ENCODE results near the gene SAMD3. TPM values are rescaled to one million over a fixed set of nuclear protein-coding genes. Genes with fewer than 3 reads are reported as not detected.

The SAMD3 gene
- total RNA-seq, 1 experiment from 2014 or later, result 0.39 TPM

GRCh38 chr6:130252527-130253237, 29.9 kb upstream of the SAMD3 start:
- H4K20me1 ChIP-seq (ENCODE audit: control insufficient read depth, insufficient read depth, insufficient read length), result no peaks in the 10 kb centered on the region
- no peak overlapping the region for H3K27ac ChIP-seq (ENCODE audit: insufficient read length, low read depth, low read length)
- H2AK5ac ChIP-seq (ENCODE audit: insufficient read length, low read length), result no peak overlapping the region
- no peaks in the 10 kb centered on the region for H3K79me1 ChIP-seq (ENCODE audit: insufficient read depth, low read depth, low read length, poor library complexity, severe bottlenecking)
- H3K9me3 Mint-ChIP-seq, result peaks cover 0 to 2% of the 10 kb centered on the region in 2 experiments; a peak in 2 of 5 replicates
- H3K23ac ChIP-seq (ENCODE audit: insufficient read length, low read depth, low read length), result no peak overlapping the region
- no peaks in the 10 kb centered on the region for H3K23me2 ChIP-seq (ENCODE audit: insufficient read length, low read depth, low read length, poor library complexity, severe bottlenecking)
- H3K18ac ChIP-seq (ENCODE audit: insufficient read length, low read depth, low read length), result no peak overlapping the region
- H3K27ac Mint-ChIP-seq, result peak overlapping the region in 1 of 3 experiments; percentile 33; a peak in 2 of 7 replicates
- DNase-seq, result no peak
- no peak overlapping the region for H3K9ac ChIP-seq (ENCODE audit: extremely low read depth, insufficient read length, low read length)
- no peak overlapping the region for H2BK20ac ChIP-seq (ENCODE audit: low read depth, low read length, poor library complexity, severe bottlenecking)
- no peak for TF ChIP-seq CTCF (conservative IDR thresholded peaks at IDR 0.05)
- no peaks in the 10 kb centered on the region; the same call in 1 of the 2 replicates for H3K27me3 ChIP-seq (ENCODE audit: insufficient read depth, low read length)
- H4K5ac ChIP-seq (ENCODE audit: insufficient read length, low read depth, low read length), result no peak overlapping the region
- H3T11ph ChIP-seq (ENCODE audit: low read length), result no peak overlapping the region
- H2BK12ac ChIP-seq (ENCODE audit: insufficient read length, low read depth, low read length), result no peak overlapping the region
- no peaks in the 10 kb centered on the region for H3K36me3 Mint-ChIP-seq (ENCODE audit: insufficient read depth in 1 of 3, low read depth in 3 of 3)
- WGBS (ENCODE audit: extremely low coverage, insufficient read length, low lambda C conversion rate), result no CpG with 5 or more reads among the region's 9 CpGs
- H4K91ac ChIP-seq (ENCODE audit: insufficient read length, low read depth, low read length), result no peak overlapping the region
- H3K56ac ChIP-seq (ENCODE audit: insufficient read length, low read depth, low read length), result no peak overlapping the region
- H3K79me2 ChIP-seq (ENCODE audit: insufficient read depth, low read length), result no peaks in the 10 kb centered on the region
- no peak overlapping the region for H2BK120ac ChIP-seq (ENCODE audit: low read depth, low read length, poor library complexity, severe bottlenecking)
- H2BK15ac ChIP-seq (ENCODE audit: low read depth, low read length), result no peak overlapping the region
- no peak overlapping the region for H3K4me2 ChIP-seq (ENCODE audit: insufficient read depth, insufficient read length, low read length)
- no peak overlapping the region for H3K14ac ChIP-seq (ENCODE audit: insufficient read depth, low read length)
- no peak overlapping the region for H3K4ac ChIP-seq (ENCODE audit: low read depth, low read length)
- H3K4me1 Mint-ChIP-seq, result peaks cover 10 to 15% of the 10 kb centered on the region in 2 experiments
- no peaks in the 10 kb centered on the region for H3K9me3 ChIP-seq (ENCODE audit: control insufficient read depth, low read depth, low read length)
- H3K4me1 ChIP-seq (ENCODE audit: insufficient read depth, low read length), result no peaks in the 10 kb centered on the region; the same call in 1 of the 2 replicates
- H2BK5ac ChIP-seq (ENCODE audit: insufficient read length, low read length), result no peak overlapping the region
- H4K8ac ChIP-seq (replicated peaks; ENCODE audit: insufficient read length, low read depth, low read length), result no peak overlapping the region
- H2AFZ ChIP-seq (ENCODE audit: low read length), result no peak overlapping the region
- no peaks in the 10 kb centered on the region for H3K27me3 Mint-ChIP-seq (ENCODE audit: low read depth)
- H3K4me3 Mint-ChIP-seq, result no peak overlapping the region
